ENCODE measurements around the gene ARHGAP42.
"Not testable (repeated sequence)": the region's sequence is repeated elsewhere in the genome, so short reads cannot be mapped to it uniquely, and the experiment has no call there.

Gene ARHGAP42

DNA sequence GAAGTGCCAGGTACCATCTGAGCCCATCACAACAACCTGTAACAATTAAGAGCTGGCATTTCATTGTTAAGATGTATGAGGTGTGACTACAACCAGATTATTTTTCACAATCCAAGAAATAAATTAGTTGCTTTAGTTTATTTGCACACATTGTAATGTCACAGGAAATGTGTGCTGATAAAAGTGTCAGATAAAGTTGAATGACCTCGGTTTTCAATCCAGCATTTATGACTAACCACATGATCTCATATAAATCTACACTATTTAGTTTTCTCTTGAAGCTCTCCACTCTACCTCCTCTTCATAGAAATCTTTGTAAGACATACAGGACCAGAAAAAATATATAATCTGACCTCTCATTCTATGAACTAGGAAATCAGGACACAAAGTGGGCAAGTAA lies 276.3 kb downstream of the ARHGAP42 start:
- no peak for DNase-seq (ENCODE audit: low read depth in 2 of 2)

GRCh38 chr11:100964435-100964834 lies 277.3 kb downstream of the ARHGAP42 start:
- DNase-seq (ENCODE audit: low read depth in 2 of 2) = no peak

- DNase-seq (ENCODE audit: low read depth in 2 of 2) = no peak
Observed at GRCh38 chr11:100965346-100965745, 278.3 kb downstream of the ARHGAP42 start.

- no peak for DNase-seq (ENCODE audit: low read depth in 2 of 2)
Observed at GRCh38 chr11:100966366-100966765, 279.3 kb downstream of the ARHGAP42 start.

DNA sequence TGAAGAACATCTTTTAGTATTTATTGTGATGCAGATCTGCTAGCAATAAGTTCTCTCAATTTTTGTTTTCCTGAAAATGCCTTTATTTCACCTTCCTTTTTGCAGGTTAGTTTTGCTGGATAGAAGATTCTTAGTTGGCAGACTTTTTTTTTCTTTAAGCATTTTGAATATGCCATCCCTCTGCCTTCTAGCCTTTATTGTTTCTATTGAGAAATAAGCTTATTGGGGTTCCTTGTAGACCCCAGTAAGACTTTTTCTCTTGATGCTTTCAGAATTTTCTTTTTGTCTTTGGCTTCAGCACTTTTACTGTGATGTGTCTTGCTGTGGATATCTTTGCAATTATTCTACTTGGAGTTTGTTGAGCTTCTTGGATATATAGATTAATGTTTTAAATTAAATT lies 281.9 kb downstream of the ARHGAP42 start:
- no peak for DNase-seq (ENCODE audit: low read depth in 2 of 2)

DNA sequence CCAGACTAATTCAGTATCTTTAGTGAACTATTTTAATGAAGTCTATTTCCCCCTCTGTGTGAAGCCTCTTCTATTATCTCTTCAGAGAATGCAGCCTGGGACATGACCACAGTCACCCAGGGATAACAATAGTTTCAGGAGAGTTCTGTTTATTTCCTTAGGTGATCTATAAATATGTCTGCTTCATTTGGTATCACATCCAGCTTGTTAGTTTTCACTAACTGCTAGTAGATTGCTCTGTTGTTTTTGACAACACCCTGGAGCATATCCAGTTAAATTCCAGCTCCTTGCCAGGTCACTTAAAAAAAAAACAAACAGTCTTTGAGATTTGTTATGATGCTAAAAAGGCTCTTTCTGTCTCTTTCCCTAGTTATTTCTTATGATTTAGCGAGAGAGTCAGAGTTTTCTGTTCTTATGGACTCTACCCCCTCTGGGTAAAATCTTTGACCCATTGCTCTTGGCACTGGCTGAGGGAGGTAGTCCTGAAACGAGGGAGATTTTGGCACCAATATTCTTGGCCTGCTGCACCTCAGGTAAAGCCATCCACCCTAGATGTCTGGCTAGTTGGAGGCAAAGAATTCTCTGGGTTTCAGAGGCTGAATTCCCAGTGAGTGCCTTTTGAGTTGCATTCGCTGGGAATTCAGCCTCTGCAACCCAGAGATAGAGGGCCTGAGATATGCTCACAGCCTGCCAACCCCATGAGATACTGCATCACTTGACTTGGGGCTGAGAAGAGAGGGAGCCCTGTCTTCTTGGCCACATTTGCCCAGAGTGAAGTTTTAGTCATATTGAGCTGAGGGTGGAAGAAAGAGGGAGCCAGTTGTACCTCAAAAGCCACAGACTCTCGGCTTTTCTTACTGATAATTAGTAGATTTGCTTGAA lies 283.4 kb downstream of the ARHGAP42 start:
- DNase-seq (ENCODE audit: low read depth in 2 of 2) = no peak

DNA sequence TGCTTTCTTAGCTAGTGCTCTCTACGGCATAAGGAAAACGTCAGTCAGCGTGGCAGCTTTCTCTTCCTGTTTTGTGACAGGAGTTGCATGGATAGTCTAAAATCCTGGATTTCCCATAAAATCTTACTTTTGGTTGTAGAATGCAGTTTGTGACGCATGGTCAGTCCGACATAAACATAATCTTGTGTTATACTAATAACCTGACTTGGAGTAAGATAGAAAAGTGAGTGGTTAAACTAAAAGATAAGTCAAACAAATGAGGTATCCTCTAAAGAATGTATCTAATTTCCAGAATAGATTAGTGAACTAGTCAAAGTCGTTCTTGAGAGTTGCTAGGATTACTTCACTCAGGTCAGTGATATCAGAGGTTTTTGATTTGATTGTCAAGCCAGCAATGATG lies 285.0 kb downstream of the ARHGAP42 start:
- no peak for DNase-seq (ENCODE audit: low read depth in 2 of 2)

DNA sequence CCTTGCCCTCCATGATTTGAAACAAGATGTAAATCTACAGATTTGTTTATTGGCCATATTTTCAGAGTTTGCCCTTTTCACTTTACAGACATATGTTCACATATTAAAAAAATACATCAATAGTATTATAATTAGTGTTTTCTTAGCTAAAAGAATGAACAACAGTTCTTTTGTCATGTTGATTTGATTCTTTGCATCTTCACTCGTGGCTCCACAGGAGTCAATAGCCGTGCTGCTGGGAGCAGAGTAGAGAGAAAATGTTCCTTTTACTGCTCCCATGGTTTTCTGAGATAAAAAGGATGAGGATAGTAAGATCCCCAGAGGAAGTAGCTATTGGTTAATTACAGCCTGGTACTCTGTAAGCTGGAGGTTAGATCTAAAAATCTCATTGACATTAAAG lies 291.4 kb downstream of the ARHGAP42 start:
- DNase-seq (ENCODE audit: low read depth in 2 of 2) = no peak

- DNase-seq (ENCODE audit: low read depth in 2 of 2) = no peak
Observed at GRCh38 chr11:100978939-100979338, 291.9 kb downstream of the ARHGAP42 start.

DNA sequence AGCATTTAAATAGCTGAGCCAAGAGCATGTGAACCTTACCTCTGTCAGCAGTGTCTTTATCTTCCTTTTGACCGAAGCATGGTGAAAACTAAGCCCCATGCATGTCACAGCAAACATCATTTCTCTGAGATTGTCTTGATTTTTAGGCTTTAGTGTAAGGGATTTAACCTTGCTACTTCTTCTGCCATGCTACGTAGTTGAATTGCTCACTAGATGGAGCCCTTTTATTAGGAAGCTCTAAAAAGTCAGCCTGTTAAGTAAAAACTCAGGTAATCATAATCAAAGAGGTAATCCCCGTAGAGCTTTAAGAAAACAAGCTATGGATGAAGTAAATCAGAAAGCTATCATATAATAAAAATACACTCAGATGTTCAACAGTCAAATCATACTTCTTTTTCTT lies 293.1 kb downstream of the ARHGAP42 start:
- no peak for DNase-seq (ENCODE audit: low read depth in 2 of 2)

GRCh38 chr11:100981196-100981824 lies 294.2 kb downstream of the ARHGAP42 start:
- DNase-seq (ENCODE audit: low read depth in 2 of 2) = no peak

GRCh38 chr11:100984668-100985067 lies 297.6 kb downstream of the ARHGAP42 start:
- DNase-seq (ENCODE audit: low read depth in 2 of 2) = no peak

- DNase-seq (ENCODE audit: low read depth in 2 of 2) = no peak
Observed at GRCh38 chr11:100990931-100991330, 303.8 kb downstream of the ARHGAP42 start.

DNA sequence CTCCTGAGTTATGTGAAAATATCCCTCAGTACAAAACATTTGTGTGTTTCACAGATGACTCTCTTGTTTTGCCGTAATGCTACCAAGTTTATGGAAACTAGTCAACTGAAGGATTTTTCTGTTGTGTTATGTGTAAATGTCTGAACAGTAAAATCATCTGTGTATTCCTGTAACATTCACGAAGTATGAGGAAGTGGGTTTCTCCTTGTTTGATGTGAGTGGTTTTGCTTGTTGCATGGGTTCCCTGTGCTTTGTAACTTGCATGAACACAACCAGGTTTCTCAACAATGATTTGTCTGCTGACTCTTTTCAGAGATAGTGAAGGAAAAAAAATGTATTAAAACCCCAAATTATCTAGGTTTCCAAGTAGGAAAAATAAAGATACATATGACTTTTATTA lies 304.5 kb downstream of the ARHGAP42 start:
- DNase-seq (ENCODE audit: low read depth in 2 of 2) = no peak

DNA sequence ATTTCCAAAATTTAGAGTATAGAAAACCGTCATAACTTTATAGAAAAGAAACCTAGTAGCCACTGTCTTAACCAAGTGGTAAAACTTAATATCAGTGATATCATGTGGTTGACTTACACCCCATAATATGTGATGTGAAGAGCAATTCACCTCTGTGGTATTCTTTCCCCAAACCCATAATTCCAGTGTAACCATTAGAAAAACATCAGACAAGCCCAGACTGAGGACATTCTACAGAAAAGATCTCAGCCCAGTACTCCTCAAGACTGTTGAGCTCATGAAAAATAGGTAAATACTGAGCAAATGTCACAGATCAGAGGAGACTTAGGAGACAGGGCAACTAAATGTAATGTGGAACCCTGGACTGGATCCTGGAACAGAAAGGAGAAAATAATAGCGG lies 307.9 kb downstream of the ARHGAP42 start:
- no peak for DNase-seq (ENCODE audit: low read depth in 2 of 2)

- DNase-seq (ENCODE audit: low read depth in 2 of 2) = no peak
Observed at GRCh38 chr11:100999756-101000155, 312.7 kb downstream of the ARHGAP42 start.

GRCh38 chr11:101003468-101003867 lies 316.4 kb downstream of the ARHGAP42 start:
- no peak for DNase-seq (ENCODE audit: low read depth in 2 of 2)

DNA sequence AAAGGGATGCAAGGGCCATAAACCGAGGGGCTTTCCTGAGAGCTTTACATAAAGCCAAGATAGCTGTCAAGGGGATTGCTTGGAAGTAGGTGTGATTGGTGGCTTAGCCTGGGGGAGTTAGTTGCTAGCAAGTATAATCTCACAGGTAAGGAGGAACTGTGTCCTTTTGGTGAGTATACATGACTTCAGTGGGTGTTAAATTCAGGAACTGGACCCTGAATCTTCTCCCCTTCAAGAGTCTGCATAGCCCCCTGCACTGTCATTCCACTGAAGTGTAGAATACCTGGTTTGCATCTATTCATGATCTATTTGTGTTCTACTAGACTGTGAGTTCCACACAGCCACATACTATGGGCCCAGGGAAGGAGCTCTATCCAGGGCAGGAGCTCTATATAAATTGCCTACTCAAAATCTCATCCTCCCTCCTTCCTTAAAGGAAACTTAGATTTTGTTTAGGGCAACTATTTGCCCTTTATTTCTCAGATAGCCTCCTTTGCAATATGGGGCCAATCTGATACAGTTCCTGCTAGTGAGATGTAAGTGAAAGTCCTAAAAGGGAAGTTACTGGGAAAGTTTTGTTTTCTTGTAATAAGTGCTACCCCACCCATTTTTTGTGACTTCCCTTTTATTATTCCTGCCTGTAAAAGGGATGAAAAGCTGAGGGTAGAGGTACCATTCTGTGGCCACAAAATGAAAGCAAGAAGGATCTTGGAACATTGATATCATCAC lies 322.0 kb downstream of the ARHGAP42 start:
- no peak for DNase-seq (ENCODE audit: low read depth in 2 of 2)

- no peak for DNase-seq (ENCODE audit: low read depth in 2 of 2)
Observed at GRCh38 chr11:101009690-101010055, 322.6 kb downstream of the ARHGAP42 start.

- DNase-seq (ENCODE audit: low read depth in 2 of 2) = no peak
Observed at GRCh38 chr11:101010899-101011298, 323.8 kb downstream of the ARHGAP42 start.

DNA sequence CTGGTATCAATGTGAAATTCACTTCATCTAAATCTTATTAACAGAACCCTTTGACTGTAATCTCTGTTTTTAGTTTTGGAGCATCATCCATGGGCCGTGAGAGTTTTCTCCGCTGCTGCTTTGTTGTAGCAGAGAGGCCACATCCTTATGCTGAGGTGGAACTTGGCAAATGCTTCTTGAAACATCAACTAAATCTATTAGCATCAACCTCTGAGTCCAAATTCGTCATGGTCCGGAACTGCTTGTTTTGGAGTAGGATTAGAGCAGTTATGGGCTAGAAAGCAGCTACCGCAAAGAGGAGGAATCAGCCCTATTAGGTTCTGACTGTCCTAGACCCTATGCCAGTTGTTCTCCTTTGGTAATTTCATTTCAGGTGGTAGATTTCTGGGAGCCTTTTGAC lies 324.8 kb downstream of the ARHGAP42 start:
- DNase-seq (ENCODE audit: low read depth in 2 of 2) = no peak

GRCh38 chr11:101013702-101014101 lies 326.6 kb downstream of the ARHGAP42 start:
- DNase-seq (ENCODE audit: low read depth in 2 of 2) = not testable (repeated sequence)

Data from stimulated activated CD8-positive, alpha-beta memory T cell treated with anti-CD3 and anti-CD28 coated beads, Interleukin-2, amount 100 ng/mL, for 1 hour (primary cell).